D341Med (cell line): ENCODE data around the gene AKAP6.

Source experiments
- DNase-seq: peaks from one replicate; pipeline ENCODE4 v3.0.0; 2012; ENCODE audit warnings: low spot score

Gene AKAP6

DNA sequence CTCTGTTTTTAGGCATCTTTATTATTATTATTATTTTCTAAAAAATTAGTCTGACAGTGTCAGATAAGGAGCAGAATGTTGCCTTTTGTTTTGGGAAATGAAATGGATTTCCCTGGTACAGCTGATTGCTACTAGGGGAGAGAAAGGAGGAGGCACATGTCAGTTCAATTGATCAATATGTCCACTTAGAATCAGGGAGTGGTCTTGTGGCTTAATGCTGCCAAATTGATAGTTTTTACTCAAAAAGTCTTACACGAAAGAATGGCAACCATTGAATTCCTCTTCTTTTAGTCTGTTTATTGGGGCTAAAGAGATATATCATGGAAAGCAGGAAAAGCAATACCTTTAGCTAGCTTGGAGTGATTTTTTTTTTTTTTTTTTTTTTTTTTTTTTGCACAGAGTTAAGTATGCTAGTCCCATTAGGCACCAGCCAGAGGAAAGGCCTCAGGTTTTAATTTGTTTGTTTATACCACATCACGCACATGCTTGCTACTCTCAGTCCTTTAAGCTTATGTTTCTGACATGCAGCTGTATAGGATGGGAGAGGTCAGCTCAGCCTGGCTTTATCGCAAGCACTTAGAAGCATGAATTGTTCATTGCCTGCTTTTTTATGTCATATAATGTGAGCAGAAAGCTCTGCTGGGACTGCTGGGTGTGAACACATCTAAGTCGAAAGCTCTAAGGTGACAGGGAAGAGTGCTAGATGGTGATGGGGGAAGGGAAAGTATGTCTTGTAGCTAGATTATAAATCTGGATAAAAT lies 1.4 kb downstream of the AKAP6 start:
- DNase-seq, result no peak

GRCh38 chr14:32331206-32331605 lies 2.1 kb downstream of the AKAP6 start:
- DNase-seq, result no peak

DNA sequence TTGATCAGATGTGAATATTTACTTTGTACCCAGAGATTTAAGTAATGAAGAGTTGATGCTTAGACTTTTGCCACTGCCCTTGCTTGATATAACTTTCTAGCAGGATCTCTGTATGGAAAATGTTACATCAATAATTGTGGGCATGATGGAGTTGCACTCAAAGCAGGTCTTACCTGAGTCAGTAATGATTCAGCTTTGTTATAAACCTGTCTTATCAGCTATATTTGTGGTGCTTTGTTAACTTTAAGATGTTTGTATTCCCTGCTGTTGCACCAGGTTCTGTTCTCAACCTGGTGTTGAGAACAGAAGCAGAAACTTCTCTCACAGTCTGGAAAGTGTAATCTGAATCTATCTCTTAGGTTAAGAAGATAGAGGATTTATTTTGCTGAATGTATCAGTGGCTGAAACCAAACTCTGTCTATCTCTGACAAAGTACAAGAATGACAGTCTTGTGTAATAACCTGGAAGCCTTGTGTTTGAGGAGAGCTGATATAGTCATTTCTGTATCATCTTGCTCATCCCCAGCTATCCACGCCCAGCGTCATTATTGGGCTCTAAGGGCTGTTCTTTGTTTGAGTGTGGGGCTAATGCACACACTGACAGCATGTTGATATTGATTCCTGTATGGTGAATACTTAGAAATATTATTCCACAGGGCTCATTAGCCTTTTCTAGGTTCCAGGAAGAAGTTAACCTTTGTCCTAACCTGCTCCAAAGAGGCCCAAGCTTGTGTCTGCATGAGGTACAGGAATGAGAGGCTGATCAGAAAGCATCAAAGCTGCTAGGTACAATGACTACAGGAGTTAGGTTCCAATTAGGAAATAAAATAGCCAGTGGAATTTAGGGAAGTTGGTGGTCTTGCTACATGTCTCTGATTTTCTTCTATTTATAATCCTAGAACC lies 3.6 kb downstream of the AKAP6 start:
- DNase-seq, result no peak

DNA sequence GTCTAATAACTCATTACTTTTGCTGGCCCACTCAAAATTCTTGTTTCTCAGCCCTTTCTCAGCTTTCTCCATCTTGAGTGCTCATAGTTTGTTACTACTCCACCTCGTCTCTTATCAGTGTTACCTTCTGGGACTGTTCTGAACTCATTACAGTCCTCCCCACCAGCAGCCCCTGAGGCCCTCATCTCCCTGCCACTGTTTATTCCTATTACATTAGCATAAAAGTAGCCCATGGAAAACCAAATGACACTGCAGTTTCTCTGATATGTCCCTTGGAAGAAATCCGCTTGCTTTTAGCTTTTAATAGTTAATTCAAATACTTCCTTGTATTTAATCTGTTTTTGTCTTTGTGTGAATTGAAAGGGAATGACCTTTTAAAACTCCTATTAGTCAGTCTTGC lies 7.6 kb downstream of the AKAP6 start:
- no peak for DNase-seq

- DNase-seq, result no peak
These were observed 8.7 kb downstream of the AKAP6 start for GRCh38 chr14:32337759-32338158.

- no peak for DNase-seq
These were observed 10.1 kb downstream of the AKAP6 start for GRCh38 chr14:32339188-32339587.

- DNase-seq, result no peak
These were observed 13.1 kb downstream of the AKAP6 start for GRCh38 chr14:32341947-32342846.

GRCh38 chr14:32342847-32343194 lies 13.7 kb downstream of the AKAP6 start:
- DNase-seq, result no peak

DNA sequence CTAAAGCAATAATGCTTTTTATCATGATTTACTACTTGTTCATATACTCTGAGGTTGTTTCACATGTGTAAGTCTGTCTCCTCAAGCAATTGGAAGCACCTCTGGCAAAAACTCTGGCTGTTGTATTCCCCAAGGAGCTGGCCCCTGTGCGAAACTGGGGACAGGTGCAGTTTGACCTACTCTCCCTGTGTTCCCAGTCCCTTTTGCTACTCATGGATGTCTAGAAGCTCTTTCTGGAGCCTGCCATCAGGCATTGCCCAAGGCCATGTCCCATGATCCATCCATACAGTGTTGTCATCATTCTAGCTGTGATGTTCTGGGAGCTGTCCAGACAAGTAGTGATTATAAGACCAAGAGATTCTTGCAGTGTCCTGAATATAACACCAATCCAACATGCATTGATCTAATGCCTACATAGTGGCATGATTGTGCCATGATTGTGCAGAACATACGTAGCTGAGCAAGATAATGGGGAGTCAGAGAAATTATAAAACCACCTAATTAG lies 14.9 kb downstream of the AKAP6 start:
- no peak for DNase-seq

DNA sequence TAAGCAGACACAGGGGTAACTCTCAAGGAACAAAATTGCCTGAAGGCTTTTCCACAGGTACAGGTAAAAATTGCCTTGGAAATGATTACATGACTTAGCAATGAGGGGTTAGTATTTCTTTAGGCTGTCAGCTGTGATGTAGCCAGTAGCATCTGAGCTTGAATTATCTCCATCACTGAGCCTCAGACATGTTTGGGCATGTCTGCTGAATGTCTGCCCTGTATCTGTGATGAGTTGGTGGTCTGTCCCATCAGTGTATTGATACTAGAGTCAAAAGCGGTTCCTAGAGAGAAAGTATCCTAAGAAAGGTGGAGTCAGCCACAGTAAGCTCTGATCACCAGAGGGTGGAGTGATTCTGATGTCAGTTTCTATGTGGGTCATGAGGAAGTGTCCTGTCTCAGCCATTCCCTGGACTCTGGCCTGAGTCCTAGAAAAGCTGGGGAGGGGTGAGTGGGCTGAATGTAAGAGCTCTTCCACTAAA lies 16.3 kb downstream of the AKAP6 start:
- no peak for DNase-seq

GRCh38 chr14:32349322-32349721 lies 20.2 kb downstream of the AKAP6 start:
- no peak for DNase-seq

- DNase-seq, result no peak
These were observed 20.9 kb downstream of the AKAP6 start for GRCh38 chr14:32350020-32350419.

- no peak for DNase-seq
These were observed 23.5 kb downstream of the AKAP6 start for GRCh38 chr14:32352631-32353030.

- no peak for DNase-seq
These were observed 25.6 kb downstream of the AKAP6 start for GRCh38 chr14:32354716-32355115.

DNA sequence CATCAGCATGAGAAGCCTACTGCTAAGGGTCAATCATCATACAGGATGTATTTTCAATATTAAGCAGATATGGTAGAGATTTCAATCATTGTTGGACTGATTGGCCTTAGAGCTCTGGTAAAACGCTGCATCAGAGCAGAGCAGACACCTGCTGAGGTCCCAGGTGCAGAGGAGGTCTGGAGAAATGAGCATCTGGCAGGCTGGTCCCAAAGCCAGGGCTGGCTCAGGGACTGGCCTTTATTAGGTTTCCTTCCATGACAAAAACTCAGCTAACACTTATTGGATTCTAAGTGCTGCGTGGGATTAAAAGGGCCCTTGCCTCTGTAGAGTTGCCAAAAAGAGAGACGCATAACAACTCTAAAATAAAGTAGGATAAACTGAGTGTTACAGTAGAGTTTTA lies 29.7 kb downstream of the AKAP6 start:
- no peak for DNase-seq

GRCh38 chr14:32361674-32362073 lies 32.6 kb downstream of the AKAP6 start:
- no peak for DNase-seq

GRCh38 chr14:32363761-32364160 lies 34.7 kb downstream of the AKAP6 start:
- no peak for DNase-seq

DNA sequence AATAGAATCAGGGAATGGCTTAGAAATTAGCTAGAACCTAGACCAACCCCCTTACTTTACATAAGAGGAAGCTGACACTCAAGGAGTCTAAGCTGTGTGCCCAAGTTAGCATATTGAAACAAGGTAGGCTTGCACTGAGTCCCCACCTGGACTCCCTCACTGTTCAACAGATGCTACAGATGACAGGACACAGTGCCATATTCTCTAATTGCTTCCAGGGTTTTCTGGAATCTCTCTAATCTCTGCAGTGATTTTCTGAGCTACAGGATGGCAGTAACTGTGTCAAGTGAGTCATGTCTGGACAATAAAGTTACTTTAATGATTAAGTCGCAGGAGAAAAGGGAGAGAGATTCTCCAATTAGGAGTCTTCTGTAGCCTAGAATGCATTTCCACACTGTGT lies 35.8 kb downstream of the AKAP6 start:
- no peak for DNase-seq

- peak; percentile 60 for DNase-seq
These were observed 37.3 kb downstream of the AKAP6 start for GRCh38 chr14:32366256-32366879.

- no peak for DNase-seq
These were observed 37.9 kb downstream of the AKAP6 start for GRCh38 chr14:32366986-32367385.

DNA sequence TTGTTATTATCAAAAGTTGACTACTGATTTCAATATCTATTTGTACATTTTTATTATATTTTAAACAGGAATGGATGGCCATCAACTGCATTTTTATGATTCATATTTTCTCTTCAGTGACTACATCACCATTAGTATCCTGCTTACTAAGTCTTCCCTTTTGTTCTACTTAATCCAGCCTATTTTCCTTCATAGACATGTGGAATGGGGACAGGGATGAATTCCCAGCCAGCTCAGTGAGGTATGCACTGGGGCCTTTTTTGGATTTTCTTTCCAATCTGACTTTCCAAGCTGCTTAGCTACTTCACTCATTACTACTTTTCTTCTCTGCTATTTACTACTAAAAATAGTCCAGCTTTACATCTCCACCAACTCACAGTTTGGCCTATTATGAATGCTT lies 38.4 kb downstream of the AKAP6 start:
- no peak for DNase-seq

DNA sequence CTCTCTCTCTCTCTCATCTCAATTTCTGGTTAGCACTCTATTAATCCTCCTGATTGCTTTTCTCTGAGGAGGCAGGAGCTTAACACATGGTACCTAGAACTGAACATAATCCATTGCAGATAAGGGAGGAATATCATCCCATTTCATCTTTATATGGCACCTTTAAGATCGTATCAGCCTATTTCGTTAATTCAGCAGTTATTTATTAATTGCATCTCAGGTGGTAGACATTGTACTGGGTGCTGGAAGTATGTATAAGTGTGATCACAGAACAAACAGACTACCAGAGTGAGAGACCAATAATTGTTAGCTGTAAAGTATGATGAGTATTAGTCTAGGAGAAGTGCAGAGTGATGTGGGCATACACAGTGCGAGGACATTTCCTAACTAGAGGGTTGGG lies 39.0 kb downstream of the AKAP6 start:
- no peak for DNase-seq
